Measurements from ENCODE around the gene PRICKLE2.

The PRICKLE2 gene

DNA sequence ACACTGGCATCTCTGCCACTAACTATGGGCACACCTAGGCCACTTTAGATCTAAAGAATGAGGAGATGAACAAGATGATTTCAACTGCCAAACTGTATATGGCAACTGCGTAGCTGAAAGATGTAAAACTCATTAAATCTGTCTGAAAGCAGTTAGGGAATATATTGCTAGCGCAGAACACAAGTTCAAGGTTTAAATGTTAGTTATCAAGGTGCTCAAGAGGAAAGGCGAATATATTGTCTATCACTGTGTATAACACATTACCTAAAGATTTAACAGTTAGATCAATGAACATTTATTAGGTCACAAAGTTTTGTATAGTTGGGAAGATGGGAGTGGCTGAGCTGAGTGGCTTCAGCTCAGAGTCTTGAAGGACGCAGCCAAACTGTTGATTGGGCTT lies 168.0 kb downstream of the PRICKLE2 start:
- FAIRE-seq (no peak), DNase-seq (ENCODE audit: insufficient read length, low spot score) (no peak)

DNA sequence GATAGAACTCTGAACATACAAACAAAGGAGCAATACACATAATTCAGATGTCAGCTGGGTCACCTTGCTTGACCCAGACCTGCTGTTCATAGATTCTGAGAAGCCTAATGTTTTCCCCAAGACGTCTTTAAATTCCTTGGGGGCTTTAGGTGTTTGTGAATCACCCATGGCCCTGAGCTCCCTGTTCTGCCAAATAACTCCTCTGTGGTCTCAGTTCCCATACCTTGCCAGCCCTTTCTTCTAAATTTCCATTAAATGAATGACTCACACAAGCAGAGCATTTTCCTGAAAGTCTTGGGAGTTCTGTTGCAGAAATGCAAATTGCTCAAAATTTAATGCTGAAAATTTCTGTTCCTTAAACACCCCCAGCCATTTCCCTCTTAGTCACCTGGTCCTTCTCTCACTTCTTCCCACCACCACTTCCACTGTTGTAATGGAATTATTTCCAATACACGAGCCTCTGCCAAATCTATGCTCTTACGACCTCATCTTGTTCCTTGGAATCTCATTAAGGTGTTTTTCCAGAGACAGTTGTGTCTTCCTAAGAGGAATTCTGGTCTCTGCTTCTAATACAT lies 168.6 kb downstream of the PRICKLE2 start:
- DNase-seq (ENCODE audit: insufficient read length, low spot score) (no peak), FAIRE-seq (no peak)

GRCh38 chr3:64055076-64055475 lies 170.2 kb downstream of the PRICKLE2 start:
- DNase-seq (ENCODE audit: insufficient read length, low spot score) (no peak), FAIRE-seq (peak; percentile 4)

GRCh38 chr3:64054488-64054887 lies 170.8 kb downstream of the PRICKLE2 start:
- no peak for DNase-seq (ENCODE audit: insufficient read length, low spot score)
- no peak for FAIRE-seq

DNA sequence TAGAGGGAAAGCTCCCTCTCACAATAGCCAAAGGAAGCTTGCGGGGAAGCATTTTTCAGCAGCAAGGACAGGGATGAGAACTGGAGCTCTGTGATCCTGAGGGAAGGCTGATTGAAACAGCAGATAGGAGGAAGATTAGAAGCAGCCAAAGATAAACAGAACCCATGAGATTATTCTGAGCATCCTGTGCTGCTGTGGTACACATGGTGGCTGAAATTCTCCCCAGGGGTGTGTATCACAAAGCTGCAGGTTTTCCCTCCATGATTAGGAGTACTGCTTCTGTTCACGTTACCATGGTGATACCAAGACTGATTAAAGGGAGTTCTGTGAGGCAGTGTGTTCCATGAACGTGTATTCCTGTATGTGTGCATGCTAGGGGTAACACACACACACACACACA lies 171.7 kb downstream of the PRICKLE2 start:
- DNase-seq (ENCODE audit: insufficient read length, low spot score), result no peak
- no peak for FAIRE-seq

- FAIRE-seq, result no peak
- no peak for DNase-seq (ENCODE audit: insufficient read length, low spot score)
These were observed 172.1 kb downstream of the PRICKLE2 start for GRCh38 chr3:64053117-64053516.

- no peak for FAIRE-seq
- no peak for DNase-seq (ENCODE audit: insufficient read length, low spot score)
These were observed 175.4 kb downstream of the PRICKLE2 start for GRCh38 chr3:64049832-64050231.

DNA sequence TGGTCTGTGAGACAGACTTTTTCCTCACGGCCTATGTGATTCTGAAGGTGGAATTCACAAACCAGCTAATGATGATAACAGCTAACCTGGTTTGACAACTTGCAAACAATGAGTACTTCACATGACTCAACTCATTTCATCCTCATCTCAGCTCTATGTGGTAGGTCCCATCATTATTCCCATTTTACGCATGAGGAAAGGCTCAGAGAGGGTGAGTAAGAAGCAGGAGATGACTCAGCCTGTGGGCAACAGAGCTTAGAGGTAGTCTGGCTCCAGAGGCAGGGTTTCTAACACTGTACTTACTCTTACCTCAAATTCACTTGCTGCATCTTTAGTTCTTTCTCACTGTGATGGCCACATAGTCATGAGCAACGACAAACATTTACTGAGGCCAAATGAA lies 176.1 kb downstream of the PRICKLE2 start:
- no peak for FAIRE-seq
- DNase-seq (ENCODE audit: insufficient read length, low spot score), result no peak

- no peak for FAIRE-seq
- DNase-seq (ENCODE audit: insufficient read length, low spot score), result no peak
These were observed 176.6 kb downstream of the PRICKLE2 start for GRCh38 chr3:64048631-64049061.

GRCh38 chr3:64047787-64048186 lies 177.5 kb downstream of the PRICKLE2 start:
- DNase-seq (ENCODE audit: insufficient read length, low spot score) (no peak), FAIRE-seq (no peak)

DNA sequence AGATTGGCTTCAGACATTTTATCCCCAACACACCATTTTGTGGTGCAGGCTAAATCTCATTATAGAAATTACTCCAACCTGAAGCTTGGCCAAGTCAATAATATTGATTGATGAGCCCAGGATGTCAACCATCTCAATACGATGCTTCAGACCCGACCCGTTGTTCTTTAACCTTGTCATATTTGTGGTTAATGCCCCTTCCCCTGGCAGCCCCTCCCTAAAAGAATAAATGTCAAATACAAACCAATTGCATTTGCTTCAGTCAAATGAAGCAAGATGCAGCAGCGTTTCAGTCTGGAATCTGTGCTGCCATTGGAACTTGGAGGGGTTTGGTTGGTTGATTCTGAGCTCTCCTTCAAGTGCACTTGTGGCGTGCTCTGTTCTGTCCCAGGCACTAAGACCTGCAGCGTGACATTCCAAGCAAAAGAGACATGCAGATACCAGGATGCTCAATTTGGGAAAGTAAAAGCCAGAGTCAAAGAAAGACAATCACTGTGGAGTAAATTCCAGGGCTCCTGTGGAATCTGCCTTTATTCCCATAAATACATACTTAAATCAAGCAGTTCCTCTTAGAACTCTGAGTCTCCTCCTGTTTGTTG lies 178.2 kb downstream of the PRICKLE2 start:
- FAIRE-seq (no peak), DNase-seq (ENCODE audit: insufficient read length, low spot score) (no peak)

- DNase-seq (ENCODE audit: insufficient read length, low spot score) (no peak), FAIRE-seq (no peak)
These were observed 178.7 kb downstream of the PRICKLE2 start for GRCh38 chr3:64046592-64046991.

- DNase-seq (ENCODE audit: insufficient read length, low spot score) (no peak), FAIRE-seq (no peak)
These were observed 182.3 kb downstream of the PRICKLE2 start for GRCh38 chr3:64042952-64043351.

Measured in HTR-8/SVneo (cell line).